HG02840 (cell line): ENCODE measurements around the gene MS4A2.
"Not testable (repeated sequence)": the region's sequence is repeated elsewhere in the genome, so short reads cannot be mapped to it uniquely, and the experiment has no call there.

ENCODE experiments used
- ATAC-seq: cut with Tn5 transposase; IDR thresholded peaks from one replicate; pipeline ENCODE4 v1.9.1; 2021; ENCODE audit warnings: mild to moderate bottlenecking, moderate library complexity, moderate number of reproducible peaks; ENCODE audit not compliant: unreplicated experiment, low FRiP score

Gene MS4A2

DNA sequence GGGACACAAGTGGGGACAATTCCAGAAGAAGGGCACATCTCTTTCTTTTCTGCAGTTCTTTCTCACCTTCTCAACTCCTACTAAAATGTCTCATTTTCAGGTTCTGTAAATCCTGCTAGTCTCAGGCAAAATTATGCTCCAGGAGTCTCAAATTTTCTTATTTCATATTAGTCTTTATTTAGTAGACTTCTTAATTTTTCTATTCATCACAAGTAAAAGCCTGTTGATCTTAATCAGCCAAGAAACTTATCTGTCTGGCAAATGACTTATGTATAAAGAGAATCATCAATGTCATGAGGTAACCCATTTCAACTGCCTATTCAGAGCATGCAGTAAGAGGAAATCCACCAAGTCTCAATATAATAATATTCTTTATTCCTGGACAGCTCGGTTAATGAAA, at the start of gene MS4A2:
MS4A2 (plus strand) TSS at position 301 of the 400 bp plus-strand sequence. CDS start 102 bp downstream, outside the sequence.
- ATAC-seq = no peak

DNA sequence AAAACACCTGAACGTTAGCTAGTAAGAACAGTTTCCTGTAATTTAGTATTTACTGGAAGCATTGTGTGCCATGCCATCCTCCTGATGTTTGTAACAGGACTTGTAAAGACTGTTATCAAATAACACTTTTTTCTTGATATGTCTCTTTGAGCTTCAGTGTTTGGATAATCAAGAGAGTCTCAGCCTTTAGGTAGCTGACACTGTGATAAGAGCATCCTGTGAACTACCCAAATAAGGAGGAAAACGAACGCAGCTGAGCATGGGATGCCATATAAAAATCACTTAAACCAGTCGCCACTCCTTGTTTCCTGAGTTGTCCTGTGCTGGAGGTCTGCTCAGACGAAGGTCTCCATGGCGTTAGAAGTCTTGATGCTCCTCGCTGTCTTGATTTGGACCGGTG, 48.4 kb upstream of the MS4A2 start, which contains the start of gene OOSP2:
OOSP2 (plus strand) TSS at position 301 of the 400 bp plus-strand sequence; CDS start at position 352, 51 bp downstream.
- no peak for ATAC-seq

- ATAC-seq = not testable (repeated sequence)
Observed at GRCh38 chr11:60050422-60050821, 38.0 kb upstream of the MS4A2 start.

DNA sequence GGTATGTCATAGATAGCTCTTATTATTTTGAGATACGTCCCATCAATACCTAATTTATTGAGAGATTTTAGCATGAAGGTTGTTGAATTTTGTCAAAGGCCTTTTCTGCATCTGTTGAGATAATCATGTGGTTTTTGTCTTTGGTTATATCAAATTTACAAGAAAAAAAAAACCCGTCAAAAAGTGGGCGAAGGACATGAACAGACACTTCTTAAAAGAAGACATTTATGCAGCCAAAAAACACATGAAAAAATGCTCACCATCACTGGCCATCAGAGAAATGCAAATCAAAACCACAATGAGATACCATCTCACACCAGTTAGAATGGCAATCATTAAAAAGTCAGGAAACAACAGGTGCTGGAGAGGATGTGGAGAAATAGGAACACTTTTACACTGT, 37.6 kb upstream of the MS4A2 start:
- ATAC-seq = not testable (repeated sequence)

GRCh38 chr11:60056349-60056969, 32.0 kb upstream of the MS4A2 start, which contains the start of gene MS4A3:
TSS of gene MS4A3 (plus strand) at chr11:60056665. CDS start at chr11:60061161, 4,496 bp downstream.
- ATAC-seq = no peak

DNA sequence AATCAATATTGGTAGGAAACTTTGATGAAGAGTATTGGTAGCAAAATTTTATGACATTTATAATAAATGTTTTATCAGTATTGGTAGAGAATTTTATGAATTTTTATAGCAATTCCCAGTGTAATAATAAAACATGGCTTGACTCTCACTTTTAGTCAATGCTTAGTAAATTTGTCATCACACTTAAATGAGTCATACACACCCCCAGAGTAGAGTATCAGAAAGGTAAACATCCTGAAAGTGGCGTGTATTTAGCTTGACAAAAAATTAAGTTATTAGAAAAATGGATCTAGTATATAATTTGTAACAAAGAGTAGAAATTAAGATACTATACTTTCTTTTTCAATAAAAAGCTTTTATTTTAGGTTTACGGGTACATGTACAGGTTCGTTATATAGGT, 29.4 kb upstream of the MS4A2 start:
- no peak for ATAC-seq

DNA sequence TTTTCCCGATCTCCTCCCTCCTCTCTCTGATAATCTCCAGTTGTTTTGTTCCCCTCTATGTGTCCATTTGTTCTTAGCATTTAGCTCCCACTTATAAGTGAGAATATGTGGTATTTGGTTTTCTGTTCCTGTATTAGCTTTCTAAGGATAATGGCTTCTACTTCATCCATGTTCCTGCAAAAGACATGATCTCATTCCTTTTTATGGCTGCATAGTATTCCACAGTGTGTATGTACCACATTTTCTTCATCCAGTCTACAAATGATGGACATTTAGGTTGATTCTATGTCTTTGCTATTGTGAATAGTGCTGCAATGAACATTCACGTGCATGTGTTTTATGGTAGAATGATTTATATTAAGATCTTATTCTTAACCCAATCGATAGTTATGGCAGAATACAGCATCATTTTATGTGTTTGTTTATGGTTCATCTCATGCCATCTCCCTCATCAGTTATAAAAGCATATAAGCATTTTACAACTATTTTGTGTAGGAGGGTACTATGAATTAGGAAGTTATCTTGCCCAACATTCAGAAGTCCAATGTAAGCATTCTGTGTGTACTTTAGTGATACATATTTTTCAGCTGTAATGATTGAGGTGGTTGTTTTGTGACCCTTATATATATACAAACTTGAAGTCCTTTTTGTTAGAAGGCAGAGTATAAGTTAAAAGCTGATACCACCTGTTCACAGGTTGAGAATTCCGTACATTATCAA, 28.8 kb upstream of the MS4A2 start:
- ATAC-seq = no peak

DNA sequence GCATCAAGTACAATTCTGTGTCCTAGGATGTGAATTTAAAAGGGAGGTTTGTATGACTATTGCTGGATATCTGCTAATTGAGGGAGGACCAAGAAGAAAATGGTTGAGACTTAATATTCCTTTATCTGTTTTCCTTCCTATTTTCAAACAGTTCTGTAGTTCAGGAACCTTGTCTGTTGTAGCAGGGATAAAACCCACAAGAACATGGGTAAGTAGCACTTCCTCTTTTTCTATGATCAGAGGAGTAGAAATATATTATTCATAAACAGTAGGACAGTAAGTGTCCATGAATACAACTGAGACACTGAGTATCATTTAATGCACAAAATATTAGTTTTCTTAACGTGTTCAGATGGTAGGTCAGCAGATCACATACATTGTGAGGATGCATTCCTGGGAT, 24.4 kb upstream of the MS4A2 start:
- no peak for ATAC-seq

DNA sequence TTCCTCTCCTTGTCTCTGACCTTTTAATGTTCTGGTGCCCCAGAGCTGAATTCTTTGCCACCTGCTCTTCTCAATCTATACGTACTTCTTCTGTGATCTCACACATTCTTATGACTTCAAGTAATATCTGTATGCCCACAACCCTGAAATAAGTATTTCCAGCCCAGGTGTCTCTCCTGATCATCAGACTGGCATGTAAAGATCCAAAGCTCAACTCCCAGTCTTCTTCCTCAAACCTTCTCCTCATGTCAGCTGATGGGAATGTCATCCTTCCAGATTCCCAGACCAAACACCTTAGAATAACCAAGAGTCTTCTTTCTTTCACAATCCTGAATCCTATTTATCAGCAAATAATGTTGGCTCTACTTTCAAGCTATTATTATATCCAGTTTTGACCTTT, 22.7 kb upstream of the MS4A2 start:
- no peak for ATAC-seq

DNA sequence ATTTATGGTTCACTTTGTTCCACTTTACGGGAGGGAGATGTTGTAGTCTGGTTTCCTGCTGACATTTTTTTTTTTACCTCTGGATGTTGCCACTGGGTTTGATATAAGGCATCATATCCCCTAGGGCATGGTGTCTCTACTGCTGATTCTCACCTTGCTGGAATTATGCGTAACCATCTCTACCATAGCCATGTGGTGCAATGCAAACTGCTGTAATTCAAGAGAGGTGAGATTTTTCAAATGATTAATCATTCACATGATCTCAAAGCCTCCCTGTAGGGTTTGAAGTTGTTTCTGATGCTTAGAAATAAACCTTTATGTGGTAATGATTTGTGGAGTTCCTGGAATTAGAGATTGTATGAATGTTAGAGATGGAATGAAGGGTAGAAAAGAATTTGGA, 19.0 kb upstream of the MS4A2 start:
- no peak for ATAC-seq

DNA sequence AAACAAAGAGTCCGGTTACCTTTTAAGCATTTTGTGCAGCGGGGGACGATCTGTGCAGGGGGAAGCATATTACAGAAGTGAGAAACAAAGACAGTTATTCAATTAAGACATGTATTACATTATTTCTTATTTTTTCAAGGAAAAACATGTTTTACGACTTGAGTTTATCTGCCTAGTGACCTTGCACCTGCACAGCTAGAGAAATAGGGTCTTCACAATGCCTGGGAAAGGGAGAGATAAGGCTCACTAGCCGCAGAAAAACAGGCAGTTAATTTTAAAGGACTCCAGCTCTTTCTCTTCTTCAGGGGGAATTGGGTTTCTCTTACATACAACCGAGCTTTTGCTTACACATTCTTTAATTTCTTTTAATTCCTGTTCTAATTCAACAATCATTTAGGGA, 16.8 kb upstream of the MS4A2 start:
- not testable (repeated sequence) for ATAC-seq

DNA sequence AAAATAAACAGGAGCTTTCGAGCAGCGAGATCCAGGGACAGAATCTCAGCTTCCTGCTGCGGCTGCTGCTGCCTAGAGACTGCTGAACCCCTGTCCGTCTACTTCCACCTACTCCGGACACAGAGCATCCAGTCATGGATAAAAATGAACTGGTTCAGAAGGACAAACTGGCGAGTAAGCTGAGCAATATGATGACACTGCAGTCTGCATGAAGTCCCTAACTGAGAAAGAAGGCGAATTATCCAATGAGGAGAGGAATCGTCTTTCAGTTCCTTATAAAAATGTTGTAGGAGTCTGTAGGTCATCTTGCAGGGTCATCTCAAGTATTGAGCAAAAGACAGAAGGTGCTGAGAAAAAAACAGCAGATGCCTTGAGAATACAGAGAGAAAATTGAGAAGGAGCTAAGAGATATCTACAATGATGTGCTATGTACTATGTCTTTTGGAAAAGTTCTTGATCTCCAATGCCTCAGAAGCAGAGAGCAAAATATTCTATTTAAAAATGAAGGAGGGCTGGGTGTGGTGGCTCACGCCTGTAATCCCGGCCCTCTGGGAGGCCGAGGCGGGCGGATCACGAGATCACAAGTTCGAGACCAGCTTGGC, 11.1 kb upstream of the MS4A2 start:
- ATAC-seq = no peak

GRCh38 chr11:60077981-60078380, 10.5 kb upstream of the MS4A2 start:
- no peak for ATAC-seq

DNA sequence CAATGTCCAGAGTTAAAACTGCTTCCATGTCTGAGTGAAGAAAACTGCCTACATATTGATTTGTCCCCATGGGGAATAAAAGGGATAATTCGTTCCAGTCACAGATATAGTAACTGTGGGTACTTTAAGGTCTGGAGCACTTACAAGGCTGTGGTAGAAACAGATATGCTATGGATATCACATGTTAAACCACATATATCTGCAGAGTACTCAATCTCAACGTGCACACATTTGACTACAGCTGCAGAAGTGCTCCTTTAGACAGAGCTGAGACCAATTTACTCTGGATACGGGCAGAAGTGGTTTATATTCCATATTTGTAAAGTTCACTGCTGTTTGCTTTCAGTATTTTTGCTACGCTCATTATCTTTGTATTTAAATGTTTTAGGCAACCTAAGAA, 9.7 kb upstream of the MS4A2 start:
- ATAC-seq = no peak

GRCh38 chr11:60080535-60080934, 7.9 kb upstream of the MS4A2 start:
- no peak for ATAC-seq

DNA sequence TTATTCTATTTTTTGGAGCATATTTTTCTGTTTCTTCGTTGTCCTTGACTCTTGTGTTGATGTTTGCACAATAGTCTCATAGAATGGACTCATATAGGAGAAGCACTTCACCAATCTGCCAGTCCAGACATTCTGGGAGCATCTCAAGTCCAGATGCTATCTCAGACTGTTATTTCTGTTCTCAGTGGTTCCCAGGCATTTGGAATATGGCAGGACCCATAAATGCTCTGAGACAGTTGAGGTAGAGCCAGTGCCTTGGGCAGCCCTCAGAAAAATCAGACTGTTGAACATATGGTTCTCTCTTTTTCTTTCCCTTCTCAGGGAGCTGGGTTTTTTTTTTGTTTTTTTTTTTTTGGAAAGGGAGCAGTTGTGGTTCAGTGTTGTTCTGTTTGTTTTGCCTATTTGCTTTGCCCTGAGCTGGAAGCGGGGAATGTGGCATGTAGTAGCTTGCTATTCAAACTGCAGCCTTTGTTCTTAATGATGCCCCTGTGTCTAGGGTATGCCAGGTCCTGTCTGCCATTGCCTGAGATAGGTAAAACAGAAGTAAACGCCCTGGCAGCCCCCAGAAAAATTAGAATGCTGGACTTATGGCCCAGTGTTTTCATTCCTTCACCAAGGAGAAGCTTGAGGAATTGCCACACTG, 3.7 kb upstream of the MS4A2 start:
- no peak for ATAC-seq

DNA sequence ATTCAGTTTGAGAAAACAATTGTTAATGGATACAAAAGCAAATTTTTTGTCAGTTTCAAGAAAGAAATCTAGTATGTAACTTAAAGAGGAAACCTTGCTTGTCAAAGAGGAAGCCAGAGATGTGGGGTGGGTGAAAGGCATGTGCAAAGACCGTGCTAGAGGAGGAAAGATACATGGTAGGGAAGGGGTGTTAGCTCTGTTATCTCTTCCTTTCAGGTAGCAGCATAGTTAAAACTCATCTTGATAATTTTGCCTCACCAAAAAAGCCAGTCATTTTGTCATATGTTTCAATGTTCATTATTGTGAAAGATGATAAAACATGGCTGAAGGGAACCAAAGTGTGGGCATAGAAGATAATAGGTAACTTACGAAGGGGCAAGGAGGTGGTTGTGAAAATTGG, 2.6 kb upstream of the MS4A2 start:
- ATAC-seq = no peak

- no peak for ATAC-seq
Observed at GRCh38 chr11:60087239-60087638, 1.2 kb upstream of the MS4A2 start.

- no peak for ATAC-seq
Observed at GRCh38 chr11:60095477-60096120, 7.1 kb downstream of the MS4A2 start.

DNA sequence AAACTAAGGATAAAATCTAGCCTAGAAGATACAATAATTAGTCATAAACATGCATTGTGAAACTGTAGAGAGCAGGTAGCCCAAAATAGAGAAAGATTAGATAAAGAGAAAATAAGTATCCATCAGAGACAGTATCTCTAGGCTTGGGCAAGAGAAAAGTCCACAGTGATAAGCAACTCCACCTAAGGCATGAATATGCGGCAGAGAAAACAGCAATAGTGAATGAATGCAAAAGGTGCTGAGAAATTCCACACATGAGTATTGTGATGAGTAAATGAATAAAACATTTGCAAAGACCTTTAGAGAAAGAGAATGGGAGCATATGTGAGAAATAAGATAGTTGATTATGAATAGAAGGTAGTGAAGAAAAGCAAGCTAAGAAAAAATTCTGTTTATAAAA, 8.7 kb downstream of the MS4A2 start:
- no peak for ATAC-seq

- ATAC-seq = no peak
Observed at GRCh38 chr11:60098508-60098907, 10.0 kb downstream of the MS4A2 start.
